ENCODE results near the gene BFSP2.

Gene BFSP2

GRCh38 chr3:133418361-133418760 is 18.5 kb downstream of the BFSP2 start:
- DNase-seq (ENCODE audit: low read depth in 2 of 2) = no peak

GRCh38 chr3:133419151-133419909 is 19.5 kb downstream of the BFSP2 start:
- DNase-seq (ENCODE audit: low read depth in 2 of 2) = no peak

DNA sequence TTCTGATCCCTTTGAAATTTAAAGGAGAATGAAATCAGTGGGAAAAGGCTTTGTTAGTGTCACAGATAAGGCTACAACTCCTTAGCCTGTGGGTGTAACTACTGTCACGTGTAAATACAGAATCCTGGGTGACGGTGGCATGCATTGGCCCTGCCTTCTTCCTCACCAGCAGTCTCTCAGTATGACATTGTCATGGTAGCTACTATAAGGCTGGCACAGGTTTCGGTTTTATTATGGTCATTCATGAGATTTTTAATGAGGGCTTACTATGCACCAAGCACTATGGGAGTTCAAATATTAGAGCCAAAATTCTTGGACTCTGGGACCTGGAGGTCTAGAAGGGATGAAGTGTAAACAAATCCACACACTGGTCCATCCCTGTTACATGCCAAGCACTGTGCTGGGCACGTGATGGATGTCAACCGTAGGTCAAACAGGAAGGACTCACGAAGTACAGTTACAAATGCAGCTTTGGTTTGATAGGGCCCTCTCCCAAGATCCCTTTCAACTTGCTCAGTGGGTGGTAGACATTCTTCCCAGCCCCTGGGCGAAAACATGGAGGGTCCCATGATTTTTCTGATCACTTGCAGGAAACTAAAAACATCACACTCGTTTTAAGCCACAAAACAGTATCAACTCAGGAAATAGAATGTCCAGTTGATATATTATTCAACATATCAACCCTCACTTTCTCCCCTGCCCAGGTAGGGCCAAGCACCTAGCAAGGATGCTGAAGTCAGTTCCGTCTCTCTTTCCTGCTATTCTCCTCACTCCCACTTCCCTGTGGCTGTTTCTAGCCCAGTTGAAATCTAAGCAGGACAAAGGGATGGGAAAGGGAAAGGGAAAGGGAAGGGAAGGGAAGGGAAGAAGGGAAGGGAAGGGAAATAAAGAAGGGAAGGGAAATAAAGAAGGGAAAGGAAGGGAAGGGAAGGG is 25.3 kb downstream of the BFSP2 start:
- no peak for DNase-seq (ENCODE audit: low read depth in 2 of 2)

DNA sequence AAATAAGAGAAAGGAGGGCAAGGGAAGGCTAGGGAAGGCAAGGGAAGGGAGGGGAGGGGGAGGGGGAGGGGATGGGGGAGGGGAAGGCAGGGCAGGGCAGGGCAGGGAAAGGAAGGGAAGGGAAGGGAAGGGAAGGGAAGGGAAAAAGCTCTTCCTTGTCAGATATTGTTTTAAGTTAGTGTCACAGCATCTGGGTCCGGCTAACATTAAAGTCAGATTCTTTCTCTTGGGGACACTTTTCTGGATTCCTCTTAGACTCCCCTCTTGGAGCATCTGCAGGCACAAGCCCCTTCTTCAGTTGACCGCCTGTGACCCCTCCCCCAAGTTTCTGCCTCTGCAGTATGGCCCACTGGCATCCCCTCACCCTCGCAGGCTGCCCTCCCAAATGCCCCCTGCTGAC is 26.0 kb downstream of the BFSP2 start:
- no peak for DNase-seq (ENCODE audit: low read depth in 2 of 2)

- DNase-seq (ENCODE audit: low read depth in 2 of 2) = no peak
These were observed 26.9 kb downstream of the BFSP2 start for GRCh38 chr3:133426721-133427120.

DNA sequence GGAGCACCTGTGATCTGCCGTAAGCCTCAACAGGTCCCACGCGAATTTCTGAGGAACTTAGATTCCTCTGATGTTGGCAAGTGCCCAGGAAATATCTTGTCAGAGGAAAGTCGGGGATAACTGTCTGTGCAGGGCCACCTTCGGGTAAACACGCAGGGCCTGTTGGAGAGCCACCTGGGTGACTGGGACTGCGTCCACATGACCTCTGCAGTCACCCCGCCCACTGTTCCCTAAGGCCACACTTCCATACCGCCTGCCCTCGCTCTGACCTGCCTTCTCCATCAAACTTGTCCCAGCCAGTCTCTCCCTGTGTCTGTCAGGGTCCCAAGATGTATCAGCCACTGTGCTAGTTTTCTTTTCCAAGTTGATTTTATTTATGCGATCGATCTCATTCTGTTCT is 28.7 kb downstream of the BFSP2 start:
- DNase-seq (ENCODE audit: low read depth in 2 of 2) = no peak

- DNase-seq (ENCODE audit: low read depth in 2 of 2) = no peak
These were observed 29.2 kb downstream of the BFSP2 start for GRCh38 chr3:133429063-133429462.

- DNase-seq (ENCODE audit: low read depth in 2 of 2) = no peak
These were observed 39.7 kb downstream of the BFSP2 start for GRCh38 chr3:133439563-133439962.

DNA sequence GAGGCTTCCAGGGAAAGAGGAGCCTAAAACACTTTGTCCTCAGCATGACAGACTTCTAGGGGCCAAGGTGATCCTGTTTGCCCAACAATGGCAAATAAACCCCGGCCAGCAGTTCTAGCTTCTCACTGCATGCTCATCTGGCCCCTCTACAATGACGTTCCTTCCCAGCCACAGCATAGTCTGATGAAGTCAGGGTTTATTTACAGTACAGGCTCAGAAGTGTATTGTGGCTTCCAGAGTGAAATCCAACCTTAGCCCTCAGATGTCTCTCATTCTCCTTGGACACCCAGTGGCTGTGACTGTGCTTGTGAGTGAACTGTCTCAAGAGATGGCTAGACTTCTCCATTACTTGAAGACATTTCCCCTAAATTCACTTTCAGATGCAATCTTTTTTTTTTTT is 40.8 kb downstream of the BFSP2 start:
- DNase-seq (ENCODE audit: low read depth in 2 of 2) = no peak

DNA sequence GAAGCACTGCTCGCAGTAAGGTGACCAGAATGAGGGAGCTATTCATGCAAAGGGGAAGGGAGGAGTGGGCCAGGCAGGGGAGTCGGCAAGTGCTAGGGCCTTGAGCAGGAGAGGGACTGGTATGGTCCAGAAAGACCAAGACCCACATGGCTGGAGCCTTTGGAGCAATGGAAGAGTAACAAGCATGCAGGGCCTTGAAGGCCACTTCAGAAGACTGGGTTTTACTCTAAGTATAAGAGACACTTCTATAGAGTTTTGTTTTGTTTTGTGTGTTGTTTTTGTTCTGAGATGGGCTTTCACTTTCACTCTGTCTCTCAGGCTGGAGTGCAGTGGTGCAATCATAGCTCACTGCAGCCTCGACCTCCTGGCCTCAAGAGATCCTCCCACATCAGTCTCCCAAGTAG is 42.0 kb downstream of the BFSP2 start:
- no peak for DNase-seq (ENCODE audit: low read depth in 2 of 2)

- DNase-seq (ENCODE audit: low read depth in 2 of 2) = no peak
These were observed 42.7 kb downstream of the BFSP2 start for GRCh38 chr3:133442518-133442917.

DNA sequence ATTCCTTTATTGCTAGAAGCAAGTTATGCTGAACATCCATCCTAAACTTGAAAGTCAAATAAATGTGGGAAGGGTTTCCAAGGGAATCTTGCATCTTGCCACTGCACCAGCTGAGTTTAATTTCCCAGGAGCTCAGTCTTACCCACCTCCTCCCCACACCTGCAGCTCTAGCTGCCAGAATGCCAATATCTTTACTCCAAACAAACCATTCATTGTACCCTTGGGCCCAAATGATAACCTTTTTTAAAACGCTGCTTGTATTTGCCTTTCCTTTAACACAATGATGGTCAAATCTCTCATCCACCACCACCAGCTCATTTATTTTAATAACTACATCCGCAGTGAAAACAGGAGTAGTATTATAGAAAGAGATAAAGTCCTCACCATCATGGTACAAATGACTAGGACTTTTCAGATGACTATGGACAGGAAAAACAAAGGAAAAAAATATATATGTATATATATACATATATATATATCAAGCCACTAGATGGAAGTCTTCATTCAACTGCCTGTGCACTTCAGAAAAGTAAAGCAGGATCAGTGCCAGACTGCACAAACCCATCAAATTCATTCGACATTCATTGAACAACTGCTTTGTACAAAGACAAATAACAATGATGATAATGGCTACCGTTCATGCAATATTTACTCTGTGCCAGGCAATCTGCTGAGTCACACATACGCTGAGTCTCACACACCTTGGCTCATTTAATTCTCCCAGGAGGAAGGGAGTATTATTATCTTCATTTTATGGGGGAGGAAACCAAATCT is 44.0 kb downstream of the BFSP2 start:
- no peak for DNase-seq (ENCODE audit: low read depth in 2 of 2)

- DNase-seq (ENCODE audit: low read depth in 2 of 2) = no peak
These were observed 44.5 kb downstream of the BFSP2 start for GRCh38 chr3:133444423-133444774.

GRCh38 chr3:133445108-133445507 is 45.3 kb downstream of the BFSP2 start:
- no peak for DNase-seq (ENCODE audit: low read depth in 2 of 2)

DNA sequence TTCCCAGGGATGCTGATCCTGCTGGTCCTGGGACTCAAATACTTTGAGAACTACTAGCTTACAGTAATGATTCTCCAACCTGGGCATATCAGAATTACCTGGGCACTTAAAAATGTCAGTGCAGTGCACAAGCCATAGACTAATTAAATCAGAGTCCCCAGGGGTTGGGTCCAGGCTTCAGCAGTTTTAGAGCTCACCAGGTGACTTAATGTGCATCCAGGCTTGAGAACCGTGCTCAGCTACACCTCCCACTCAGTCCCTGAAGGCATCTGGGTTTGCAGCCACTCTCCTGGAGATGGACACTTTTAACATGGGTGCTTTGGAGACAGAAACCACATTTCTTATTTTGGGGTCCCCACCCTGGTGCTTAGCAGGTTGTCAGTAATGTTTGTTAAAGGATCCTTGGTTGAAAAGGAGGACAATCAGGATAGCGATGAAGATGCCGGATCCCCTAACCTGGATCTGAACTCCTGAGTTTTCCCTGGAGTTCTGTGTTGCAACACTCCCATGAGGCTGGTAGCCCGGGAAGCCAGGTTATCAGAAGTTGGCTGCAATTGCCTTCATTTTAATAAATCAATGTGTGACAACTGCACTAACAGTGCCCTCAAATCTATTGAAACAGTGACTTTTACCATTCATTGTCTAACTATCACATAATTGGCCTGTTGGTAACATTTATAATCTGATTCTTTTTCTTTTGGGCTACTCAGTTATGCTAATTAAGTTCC is 48.1 kb downstream of the BFSP2 start:
- no peak for DNase-seq (ENCODE audit: low read depth in 2 of 2)

DNA sequence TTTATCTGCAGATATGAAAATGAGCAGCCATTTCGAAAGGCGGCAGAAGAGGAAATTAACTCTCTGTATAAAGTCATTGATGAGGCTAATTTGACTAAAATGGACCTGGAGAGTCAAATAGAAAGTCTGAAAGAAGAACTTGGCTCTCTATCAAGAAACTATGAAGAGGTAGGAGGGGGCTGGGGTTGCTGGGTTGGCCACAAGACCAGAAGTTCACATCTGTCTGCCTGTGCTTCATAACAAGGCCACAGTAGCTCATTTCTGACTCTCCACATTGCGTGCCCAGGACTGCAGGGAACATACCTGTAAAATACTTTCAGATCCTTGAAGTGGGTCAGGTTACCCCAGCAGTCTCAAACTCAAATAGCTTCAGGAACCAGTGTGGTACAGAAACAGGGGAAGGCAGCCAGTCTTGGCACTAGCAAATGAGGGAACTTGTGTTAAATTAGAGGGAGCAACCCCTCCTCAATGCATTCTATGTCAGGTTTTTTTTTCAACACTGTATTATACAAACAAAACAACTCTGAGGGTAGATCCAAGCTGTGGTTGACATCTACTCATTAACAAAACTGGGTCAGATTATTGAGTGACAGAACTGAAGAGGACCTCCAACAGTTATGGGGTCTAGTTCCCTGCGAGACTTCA is 48.7 kb downstream of the BFSP2 start:
- DNase-seq (ENCODE audit: low read depth in 2 of 2) = no peak

GRCh38 chr3:133451309-133451708 is 51.5 kb downstream of the BFSP2 start:
- DNase-seq (ENCODE audit: low read depth in 2 of 2) = no peak

GRCh38 chr3:133452641-133453319 is 52.9 kb downstream of the BFSP2 start:
- DNase-seq (ENCODE audit: low read depth in 2 of 2) = no peak

DNA sequence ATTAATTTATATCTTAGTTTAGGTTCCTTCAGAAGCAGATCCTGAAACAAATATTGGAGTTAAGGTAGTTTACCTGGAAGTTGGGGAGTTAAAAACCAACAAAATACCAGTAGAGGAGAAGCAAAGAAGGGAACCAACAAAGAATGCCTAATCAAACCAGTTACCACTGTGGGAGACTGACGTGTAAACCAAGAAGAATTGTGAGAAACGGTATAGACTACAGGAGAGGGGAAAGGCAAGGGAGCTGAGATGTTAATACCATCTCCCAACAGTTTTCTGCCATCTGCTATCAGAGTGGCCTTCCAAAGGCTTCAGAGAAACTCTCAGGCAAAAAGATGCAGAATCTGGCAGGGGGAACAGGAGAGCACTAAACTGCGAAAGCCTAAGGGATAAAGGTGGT is 53.5 kb downstream of the BFSP2 start:
- no peak for DNase-seq (ENCODE audit: low read depth in 2 of 2)

DNA sequence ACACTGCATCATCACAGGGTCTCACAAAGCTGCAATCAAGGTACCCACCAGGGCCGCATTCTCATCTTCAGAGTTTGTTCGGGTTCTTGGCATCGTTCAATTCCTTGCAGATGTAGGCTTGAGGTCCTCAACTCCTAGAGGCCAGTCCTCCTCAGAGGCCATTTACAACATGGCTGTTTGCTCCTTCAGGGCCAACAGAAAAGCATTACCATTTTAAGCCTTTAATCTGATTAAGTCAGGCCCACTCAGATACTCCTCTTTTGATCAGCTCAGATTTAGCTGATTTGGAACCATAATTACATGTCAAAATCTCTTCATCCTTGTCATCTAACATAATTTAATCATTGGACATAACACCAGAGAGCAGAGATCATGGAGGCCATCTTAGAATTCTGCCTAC is 55.4 kb downstream of the BFSP2 start:
- DNase-seq (ENCODE audit: low read depth in 2 of 2) = no peak

GRCh38 chr3:133455960-133456359 is 56.1 kb downstream of the BFSP2 start:
- DNase-seq (ENCODE audit: low read depth in 2 of 2) = no peak
